DMS79 treated with DMSO at 0.1 percent for 48 hours (cell line): ENCODE data around the gene CABP4.

Experiments used
- DNase-seq: peaks from one replicate; lab custom pipeline; 2025; lab: John Stamatoyannopoulos, UW

CABP4 gene

DNA sequence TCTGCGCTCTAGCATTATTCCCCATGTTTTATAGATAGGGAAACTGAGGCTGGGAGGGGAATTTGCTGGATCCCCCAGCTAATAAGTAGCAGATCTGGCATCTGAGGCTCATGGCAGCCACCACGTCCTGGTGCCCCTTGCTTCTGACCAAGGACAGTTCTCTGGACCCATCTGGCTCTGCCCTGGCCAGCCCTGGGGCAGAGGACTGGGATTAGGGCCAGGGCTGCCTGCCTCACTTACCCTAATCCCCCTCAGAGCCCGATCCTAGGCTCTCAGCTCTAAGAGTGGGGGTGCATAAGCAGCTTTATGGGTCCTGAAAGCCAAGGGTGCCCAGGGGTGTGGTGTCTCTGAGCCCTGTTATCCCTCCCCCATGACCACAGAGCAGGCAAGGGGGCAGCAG is at the start of gene CABP4:
CABP4 (plus strand) TSS at position 301 of the 400 bp plus-strand sequence; CDS start at position 371, 70 bp downstream.
- DNase-seq, result no peak

DNA sequence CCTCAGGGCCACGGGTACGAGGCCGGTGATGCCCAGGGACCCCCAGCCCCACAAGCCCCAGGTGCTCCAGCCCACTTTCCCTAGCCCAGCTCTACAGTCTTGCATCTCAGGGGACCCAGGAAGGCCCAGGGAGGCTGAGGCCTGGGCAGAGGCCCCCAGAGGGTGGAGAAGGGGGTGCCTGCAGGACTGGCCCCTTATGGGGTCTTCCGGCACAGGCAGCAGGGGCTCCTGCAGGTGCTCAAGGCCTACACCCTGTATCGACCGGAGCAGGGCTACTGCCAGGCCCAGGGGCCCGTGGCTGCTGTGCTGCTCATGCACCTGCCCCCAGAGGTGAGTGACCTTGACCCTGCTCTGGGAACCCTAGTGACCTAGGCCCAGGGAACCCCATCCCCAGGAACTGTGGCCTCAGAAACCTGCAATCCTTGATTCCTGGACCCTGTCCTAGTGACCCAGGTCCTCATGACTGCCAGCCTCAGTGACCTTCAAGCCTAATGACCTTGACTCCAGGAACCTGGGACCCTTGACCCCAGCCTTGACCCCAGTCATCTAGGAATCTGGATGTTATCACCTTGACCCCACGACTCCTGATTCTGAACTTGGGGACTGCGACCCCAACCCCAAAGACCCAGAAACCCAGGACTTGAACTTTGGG is 49.3 kb upstream of the CABP4 start:
- no peak for DNase-seq

DNA sequence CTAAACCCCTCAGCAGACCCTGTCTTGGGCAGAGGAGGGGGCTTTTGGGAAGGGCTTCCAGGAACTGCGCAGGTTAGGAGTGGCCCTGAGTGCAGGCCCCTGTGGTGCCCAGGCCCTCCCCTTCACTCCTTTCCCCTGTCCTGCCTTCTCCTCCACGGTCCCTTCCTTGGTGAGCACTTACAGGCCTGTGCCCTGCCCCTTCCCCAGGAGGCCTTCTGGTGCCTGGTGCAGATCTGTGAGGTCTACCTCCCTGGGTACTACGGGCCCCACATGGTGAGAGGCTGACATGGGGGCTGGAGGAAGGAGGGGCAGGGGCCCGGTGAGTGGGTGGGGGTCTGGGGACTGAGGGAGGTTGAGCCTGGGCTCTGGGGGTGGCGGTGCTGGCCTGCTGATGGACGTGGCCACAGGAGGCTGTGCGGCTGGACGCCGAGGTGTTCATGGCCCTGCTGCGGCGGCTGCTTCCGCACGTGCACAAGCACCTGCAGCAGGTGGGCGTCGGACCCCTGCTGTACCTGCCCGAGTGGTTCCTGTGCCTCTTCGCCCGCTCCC is 48.7 kb upstream of the CABP4 start:
- DNase-seq, result no peak

DNA sequence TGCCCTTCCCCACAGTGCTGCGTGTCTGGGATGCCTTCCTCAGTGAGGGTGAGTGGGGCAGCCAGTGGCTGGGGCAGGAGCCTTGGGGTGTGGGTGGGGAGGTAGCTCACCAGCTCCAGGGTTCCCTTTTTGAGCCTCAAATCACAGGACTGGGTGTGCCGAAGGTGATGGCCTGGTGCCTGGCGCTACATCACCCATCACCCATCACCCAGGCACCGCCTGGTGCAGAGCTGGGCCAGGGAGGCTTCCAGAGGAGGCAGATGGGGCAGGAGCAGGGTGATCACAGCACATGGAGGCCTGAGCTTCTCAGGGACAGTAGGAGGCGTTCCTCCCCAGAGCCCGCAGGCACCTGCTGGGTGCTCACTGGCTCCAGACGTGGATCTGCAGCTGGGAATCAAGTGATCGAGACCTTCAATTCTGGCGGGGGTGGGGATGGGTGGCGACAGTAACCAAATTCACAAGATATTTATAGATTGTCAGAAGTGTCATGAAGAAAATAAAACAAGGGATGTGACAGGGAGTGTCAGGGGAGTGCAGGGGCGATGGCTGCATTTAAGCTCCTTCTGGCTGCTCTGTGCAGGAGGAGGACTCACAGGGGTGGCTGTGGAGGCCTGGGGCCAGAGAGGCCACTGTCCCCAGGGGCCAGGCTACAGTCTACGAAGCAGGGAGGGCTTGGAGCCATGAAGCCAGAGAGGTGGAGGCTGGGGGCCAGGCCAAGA is 48.0 kb upstream of the CABP4 start:
- DNase-seq, result no peak

DNA sequence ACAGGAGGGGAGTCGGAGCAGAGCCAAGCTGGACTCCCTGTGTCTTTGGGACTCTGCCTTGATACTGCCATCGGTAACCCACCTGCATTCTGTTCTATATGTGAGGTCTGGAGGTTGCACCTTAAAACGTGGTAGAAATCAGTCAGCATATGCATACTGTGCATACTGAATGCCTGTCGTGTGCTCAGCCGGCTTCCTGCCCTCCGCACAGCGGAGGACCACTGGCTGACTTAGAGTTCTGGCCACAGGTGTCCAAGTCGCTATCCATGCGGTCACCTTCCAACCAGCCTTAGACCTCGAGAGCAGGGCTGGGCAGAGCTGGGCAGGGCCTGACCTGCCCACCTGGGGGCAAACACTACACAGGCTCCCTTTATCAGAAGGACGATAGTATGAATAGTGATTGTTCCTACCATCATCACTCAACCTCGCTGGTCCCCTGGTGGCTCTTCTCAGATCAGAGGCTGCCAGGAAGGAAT is 47.4 kb upstream of the CABP4 start:
- no peak for DNase-seq

DNA sequence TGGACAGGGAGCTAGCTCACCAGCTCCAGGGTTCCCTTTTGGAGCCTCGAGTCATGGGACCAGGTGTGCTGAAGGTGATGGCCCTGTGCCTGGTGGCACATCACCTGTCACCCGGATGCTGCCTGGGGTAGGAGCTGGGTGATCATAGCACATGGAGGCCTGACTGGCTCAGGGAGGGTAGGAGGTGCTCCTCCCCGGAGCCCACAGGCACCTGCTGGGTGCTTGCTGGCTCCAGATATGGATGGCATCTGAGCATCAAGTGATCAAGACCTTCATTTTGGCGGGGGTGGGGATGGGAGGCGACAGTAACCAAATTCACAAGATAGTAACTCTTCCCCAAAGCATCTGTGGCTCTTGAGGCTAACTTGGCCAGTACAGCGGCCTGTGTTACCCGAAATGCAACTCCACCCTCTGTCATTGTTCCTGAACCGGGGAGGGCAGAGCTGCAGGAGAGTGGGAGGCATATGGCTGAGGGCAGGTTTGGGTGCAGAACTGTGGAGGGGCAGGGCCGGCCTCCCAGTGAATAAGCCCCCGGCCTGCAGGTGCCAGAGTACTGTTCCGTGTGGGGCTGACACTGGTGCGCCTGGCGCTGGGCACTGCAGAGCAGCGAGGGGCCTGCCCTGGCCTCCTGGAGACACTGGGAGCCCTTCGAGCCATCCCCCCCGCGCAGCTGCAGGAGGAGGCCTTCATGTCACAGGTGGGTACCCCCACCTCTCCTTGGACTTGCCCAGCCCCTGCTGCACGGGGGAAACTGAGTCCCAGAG is 46.5 kb upstream of the CABP4 start:
- no peak for DNase-seq

DNA sequence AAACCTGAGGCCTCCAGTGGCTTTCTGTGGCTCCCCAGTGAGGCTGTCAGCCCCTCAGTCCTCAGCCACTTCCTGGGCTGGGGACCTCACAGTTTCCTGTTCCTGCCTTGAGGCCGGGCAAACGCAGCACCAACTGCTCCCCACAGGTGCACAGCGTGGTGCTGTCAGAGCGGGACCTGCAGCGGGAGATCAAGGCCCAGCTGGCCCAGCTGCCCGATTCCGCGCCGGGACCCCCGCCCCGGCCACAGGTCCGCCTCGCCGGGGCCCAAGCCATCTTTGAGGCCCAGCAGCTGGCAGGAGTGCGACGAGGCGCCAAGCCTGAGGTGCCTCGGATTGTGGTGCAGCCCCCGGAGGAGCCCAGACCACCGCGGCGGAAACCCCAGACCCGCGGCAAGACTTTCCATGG is 45.9 kb upstream of the CABP4 start:
- no peak for DNase-seq

DNA sequence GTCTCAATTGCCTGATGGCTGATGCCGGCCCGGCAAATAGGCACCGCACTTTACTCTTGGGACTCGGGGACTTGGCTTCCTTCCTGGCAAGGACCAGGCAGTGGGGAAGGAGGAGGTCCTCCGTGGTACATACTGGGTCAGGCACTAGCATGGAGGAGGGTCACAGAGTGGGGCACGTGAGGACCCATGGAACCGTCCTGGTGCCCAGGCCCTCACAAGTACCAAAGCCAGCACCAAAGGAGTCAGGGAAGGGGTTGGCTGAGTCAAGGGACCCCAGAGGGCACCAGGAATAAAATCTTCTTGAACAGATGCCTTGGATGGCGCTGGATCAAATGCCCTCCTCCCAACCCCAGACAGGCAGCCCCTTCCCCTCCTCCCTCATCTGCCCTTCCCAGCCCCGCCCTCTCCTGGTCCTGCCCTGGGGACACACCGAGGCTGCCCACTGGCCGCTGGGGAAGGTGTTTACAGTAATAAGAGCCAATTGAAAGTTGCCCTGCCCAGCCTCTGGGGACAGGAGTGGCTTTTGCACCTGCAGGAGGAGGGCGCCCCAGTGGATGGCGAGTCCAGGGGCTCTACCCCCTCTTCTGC is 45.3 kb upstream of the CABP4 start:
- DNase-seq, result no peak

DNA sequence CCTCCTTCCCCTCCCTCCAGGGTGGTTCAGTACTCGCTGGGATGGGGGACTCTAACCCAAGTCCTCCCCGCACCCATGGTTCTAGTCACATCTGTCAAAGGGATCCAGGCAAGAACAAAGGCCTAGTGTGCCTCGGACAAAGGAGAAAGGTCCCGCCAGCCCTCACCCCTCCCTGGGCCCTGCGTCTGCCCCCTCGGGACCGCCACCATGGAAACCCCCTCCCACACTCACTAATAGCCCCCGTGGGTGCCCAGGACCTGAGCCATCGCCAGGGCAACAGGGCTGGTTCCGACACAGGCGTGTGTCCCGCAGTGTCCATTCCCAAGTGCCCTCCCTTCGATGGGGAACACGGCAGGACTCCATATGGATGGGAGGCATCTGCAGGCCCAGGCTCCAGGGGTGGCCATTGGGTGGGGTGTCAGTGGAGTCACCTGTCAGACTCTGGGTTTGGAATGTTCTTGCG is 44.8 kb upstream of the CABP4 start:
- no peak for DNase-seq

DNA sequence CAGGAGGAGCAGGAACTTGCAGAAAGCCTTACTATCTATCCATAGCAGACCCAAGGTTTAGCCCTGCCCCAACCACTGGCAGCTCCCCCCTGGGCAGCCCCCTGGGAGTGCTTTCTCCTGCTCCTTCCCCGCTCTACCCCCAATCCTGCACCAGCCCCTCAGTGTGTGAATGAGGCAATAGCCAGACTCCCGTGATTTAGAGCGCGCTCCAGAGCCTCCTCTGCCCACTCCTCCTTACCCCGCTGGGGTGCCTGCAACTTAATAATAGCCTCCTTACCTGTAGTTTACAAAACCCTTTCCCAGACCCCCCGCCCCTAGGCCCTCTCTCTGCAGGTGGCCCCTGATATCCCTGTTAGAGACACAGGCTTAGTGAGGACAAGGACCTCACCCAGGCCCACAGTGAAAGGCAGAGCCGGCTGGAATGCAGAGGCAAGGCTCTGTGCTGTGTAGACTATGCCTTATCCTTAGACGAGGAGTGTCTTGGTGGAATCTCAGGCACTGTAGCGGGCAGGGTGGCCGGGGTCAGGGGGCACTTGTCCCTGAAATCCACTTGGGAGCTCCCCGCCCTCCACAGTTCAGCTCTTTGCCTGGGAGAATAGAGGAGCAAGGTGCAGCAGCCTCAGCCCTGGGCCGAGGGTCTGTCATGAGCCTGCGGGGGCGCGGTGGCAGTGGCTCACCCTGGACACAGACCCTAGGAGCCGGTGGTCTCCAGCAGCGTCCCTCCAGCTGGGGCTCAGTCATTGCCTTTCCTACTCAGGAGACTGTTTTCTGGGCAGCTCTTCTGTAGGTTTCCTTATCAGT is 44.0 kb upstream of the CABP4 start:
- DNase-seq, result no peak

DNA sequence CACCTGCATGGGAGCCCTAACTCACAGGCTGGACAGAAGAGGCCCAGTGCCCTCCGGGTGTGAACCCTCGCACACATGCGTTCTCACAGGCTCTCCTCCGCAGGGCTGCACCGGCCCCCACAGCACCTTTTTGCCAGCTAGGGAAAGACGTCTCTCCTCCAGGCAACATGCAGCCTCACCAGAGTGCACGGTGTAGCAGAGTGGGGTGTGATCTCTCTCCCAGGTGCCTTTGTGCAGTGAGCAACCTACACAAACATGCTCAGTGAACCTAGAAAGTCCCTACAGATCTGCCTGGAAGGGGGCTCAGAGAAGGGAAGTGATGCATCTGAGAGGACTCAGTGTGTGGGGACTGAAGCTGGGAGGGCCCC is 43.4 kb upstream of the CABP4 start:
- no peak for DNase-seq

DNA sequence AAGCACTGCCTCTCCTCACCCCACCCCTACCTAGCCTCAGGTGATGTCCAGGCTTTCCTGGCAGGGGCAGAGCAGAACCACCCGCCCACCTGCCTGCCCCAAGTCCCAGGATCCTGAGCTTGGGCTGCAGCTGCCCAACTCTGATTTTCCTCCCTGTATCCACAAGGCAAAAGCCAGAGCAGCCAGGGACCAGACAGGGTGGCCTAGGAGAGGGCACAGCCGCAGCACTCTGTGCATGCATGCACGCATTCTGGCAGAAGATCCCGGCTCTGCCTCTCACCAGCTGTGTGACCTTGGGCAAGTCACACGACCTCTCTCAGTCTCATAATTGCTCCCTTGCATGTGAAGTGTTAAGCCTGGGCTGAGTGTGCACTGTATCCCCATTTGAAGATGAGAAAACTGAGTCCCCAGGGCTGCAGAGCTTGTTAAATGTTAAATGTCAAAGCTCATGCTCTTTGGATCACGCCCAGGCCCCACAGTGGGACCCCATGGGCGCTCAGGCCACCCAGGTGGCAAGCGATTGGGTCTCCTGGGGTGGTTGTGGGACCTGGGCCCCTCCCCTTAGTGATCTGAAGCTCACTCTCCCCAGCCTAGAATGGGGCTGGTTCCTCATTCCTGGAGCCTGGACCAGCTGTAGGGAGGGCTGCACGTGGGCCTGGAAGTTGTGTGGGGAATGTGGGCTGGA is 42.5 kb upstream of the CABP4 start:
- DNase-seq, result no peak

DNA sequence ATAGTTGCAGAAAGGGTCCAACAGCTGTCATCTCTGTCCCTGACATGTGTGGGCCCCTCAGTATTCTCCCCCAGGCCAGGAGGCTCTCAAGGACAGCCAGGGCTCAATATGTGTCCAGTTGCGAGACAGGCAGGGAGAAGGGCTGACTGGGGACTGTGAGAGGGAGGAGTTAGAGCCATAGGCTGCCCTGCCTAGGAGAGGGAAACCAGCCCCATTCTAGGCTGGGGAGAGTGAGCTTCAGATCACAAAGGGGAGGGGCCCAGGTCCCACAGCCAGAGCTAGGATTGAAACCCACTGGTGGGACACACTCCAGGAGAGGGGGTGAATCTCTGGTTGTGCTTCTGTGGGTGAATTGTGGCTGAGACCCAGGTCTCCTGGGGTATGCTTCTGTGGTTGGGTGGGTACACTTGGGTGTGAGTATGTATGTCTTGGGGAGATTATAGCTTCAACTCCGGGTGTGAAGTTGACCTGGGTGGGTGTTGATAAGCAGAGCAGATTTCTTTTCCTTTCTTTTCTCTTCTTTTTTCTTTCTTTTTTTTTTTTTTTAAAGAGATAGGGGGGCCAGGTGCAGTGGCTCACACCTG is 41.8 kb upstream of the CABP4 start:
- DNase-seq, result no peak

DNA sequence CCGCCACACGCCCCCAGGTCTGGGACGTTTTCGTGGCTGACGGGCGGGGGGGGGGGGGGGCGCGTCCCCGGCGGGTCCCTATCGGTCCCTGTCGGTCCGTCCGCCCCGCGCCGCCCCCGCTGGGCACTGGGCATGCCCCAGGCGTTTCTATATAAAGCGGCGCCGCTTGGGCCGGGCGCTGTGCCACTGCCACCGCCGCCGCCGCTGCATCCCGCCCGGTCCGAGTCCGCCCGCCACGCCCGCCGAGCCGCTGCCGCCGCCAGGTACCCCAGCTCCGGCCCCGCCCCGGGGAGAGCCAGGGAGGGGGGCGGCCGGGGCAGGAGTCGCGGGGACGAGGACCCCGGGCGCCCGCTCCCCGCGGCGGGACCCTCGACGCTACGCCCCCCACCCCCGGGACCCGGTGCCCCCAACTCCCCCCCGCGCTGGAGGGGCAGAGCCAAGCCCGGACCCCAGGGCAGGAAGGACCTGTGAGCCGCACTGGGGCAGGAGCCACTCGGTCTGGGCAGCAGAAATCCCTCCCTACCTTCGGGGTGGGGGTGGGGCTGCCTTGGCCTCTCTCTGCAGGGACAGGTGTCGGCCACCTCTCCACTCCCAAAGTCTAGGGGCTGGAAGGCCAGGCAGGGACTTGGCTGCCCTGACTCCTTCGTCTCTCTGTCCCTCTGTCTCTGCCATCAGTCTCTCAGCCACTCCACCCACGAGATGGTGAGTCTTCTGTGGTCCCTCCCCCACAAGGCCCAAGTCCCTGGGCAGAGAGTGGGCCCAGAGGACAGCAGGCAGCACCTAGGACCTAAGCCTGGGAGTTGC is 39.5 kb upstream of the CABP4 start, which contains the start of gene CARNS1:
CARNS1 (plus strand) TSS at position 178 of the 804 bp plus-strand sequence; CDS start at position 700, 522 bp downstream.
- DNase-seq, result no peak

DNA sequence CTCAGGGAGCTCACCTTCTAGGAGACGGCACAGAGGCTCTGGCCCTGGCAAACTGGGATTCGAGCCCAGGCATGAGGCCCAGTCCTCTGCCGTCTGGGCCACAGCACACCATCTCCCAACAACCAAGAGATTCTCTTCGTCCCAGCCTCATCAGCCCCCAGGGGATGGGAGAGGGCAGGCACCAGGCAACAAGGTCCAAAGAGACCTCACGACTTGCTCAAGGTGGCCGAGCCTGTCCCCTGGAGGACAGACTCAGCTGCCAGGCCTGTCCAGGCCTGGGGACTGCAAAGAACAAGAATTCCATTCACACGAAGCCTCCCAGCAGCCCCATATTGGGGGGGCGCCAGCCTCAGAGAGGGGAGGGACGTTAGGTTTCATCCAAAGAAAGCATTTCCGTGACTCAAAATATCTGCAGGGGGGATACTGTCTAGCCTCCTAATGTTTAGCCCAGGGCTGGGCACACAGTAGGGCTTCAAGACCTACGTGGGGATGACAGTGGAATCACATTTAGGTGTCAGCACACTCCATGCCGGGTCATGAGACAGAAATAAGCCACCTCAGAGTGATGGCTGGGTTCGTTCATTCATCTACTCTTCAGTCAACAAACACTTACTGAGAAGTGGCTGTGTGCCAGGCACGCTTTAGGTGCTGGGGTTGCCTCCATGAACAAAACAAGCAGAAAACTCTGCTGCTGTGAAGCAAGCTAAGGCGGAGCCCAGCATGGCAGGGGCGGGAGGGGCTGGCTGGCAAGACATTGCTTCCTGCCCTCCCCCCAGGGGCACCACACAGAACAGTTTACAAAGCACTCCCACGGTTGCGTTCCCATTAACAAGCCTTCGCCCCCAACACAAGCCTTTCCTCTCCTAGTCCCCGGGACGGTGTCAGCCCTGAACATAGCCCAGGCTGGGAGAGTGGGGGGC is 38.5 kb upstream of the CABP4 start:
- peak; percentile 10 for DNase-seq

DNA sequence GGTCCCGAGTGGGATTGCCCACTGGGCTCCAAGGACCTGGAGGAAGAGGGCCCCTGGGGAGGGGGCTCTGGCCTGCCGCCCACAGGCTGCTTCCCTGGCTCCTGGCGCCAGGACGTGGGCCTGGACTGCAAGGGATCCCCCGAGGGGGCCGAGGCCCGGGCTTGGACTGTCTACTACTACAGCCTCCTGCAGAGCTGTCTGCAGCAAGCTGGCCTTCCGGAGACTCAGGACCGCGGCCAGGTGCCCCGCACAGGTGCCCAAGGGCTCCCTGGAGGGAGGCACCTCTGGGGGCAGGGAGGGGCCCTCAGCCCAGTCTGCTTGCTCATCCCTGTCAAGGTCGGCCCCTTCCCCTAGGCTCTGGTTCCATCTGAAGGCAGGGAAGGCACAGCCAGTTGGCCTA is 37.7 kb upstream of the CABP4 start:
- no peak for DNase-seq

DNA sequence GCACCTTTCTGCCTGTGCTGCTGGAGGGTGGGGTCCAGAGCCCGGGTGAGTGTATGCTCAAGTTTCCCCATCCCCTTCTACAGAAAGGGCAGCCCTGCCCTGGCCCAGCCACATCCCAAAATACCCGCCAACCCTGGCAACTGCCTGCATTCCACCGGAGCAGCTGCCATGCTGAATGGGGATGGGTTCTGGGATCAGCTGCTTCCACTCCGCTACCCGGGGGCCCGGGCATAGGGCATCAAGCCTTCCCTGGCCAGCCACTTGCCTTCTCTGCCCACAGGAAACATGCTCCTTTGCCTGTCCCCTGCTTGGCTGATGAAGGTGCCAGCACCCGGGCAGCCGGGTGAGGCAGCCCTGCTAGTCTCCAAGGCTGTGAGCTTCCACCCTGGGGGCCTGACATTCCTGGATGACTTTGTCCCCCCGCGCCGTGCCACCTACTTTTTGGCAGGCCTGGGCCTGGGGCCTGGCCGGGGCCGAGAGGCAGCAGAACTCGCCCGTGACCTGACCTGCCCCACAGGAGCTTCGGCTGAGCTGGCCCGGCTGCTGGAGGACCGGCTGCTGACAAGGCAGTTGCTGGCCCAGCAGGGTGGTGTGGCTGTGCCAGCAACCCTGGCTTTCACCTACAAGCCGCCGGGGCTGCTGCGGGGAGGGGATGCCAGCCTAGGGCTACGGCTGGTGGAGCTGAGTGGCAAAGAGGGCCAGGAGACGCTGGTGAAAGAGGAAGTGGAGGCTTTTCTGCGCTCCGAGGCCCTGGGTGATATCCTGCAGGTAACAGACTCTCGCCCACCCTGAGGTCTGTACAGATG is 36.5 kb upstream of the CABP4 start:
- peak; percentile 43 for DNase-seq
